SK-N-SH (cell line): ENCODE results near the gene RIMOC1.

ENCODE experiments used
- EP300 ChIP-seq, 2 experiments: IDR thresholded peaks; 2 replicates each; pipeline versions ENCODE4 v1.4.0 to v1.6.1; 2012; ENCODE audit warnings: borderline replicate concordance in 1 of 2, low read depth in 1 of 2, low read length in 1 of 2
- POLR2AphosphoS5 ChIP-seq: IDR thresholded peaks from 2 replicates; pipeline ENCODE4 v1.6.1; 2012; ENCODE audit warnings: low read depth, low read length

DNA sequence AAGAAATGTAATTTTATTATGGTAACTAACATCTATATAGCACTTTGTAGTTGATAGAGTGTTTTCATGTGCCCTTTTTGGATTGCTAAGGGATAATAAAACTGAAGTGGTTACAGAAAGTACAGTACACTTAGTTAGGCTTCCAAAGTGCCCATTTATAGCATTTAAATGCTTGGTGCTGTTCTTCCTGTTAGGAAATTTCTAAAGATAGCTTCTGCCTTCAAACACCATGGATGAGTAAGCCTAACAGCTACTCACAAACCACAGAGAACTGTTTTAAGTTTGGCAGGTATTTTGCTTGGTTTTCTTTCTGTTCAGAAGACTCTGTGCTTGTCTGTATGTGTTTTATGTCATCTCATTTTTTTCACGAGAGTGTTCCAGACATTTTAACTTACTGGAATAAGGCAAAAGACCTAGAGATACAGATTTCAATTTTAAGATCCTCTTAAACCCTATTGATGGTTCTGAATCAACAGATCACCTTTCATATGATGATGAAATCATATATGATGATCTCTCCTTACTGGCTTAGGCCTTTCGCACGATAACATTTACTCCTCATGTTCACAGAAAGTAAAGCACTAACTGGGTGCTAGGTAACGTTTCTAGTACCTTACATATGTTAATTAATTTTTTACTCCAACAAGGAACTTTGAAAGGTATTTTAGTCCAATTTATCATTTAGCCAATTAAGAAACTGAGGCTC lies 4.4 kb downstream of the RIMOC1 start:
- TF ChIP-seq EP300 (IDR thresholded peaks at IDR 0.05; ENCODE audit: borderline replicate concordance in 1 of 2, low read depth in 1 of 2, low read length in 1 of 2) (no peak), POLR2AphosphoS5 (no peak)
